Measurements from ENCODE around the gene FOSL2. TPM values are rescaled to one million over a fixed set of nuclear protein-coding genes. Genes with fewer than 3 reads are reported as not detected.

Gene FOSL2
- total and polyA plus RNA-seq, 10 donors: 3.2 to 134 (median 91.2) TPM

DNA sequence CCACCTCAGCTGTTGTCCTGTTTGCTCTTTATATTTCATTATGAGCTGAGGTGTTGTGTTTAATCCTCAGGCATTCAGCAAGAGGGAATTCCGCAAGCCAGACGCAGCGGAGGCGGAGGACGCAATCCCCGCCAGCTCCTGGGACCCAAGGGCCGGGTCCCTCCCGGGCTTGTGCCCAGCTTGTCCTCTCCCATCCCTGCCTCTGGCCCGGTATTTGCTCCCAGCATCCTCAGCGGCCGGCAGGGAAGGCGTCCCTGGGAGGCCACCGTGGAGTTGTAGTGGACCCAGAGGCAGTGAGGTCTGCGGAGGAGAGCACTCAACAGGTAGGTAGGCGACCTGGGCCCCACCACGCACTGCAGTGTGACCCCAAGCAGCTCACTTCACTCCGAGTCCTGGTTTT is 42.5 kb upstream of the FOSL2 start:
- TF ChIP-seq POLR2A (IDR thresholded peaks at IDR 0.05): no peak
- TF ChIP-seq, protein P1, sequence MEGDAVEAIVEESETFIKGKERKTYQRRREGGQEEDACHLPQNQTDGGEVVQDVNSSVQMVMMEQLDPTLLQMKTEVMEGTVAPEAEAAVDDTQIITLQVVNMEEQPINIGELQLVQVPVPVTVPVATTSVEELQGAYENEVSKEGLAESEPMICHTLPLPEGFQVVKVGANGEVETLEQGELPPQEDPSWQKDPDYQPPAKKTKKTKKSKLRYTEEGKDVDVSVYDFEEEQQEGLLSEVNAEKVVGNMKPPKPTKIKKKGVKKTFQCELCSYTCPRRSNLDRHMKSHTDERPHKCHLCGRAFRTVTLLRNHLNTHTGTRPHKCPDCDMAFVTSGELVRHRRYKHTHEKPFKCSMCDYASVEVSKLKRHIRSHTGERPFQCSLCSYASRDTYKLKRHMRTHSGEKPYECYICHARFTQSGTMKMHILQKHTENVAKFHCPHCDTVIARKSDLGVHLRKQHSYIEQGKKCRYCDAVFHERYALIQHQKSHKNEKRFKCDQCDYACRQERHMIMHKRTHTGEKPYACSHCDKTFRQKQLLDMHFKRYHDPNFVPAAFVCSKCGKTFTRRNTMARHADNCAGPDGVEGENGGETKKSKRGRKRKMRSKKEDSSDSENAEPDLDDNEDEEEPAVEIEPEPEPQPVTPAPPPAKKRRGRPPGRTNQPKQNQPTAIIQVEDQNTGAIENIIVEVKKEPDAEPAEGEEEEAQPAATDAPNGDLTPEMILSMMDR (IDR thresholded peaks at IDR 0.05 in 8 of 11, conservative IDR thresholded peaks at IDR 0.05 in 3 of 11): no peak
- H3K36me3 ChIP-seq: no peaks in the 10 kb centered on the region
- no peaks in the 10 kb centered on the region for H3K27me3 ChIP-seq (replicated peaks in 1 of 7)
- H3K4me1 ChIP-seq: peaks cover 0 to 23% (median 16%) of the 10 kb centered on the region in 6 donors
- WGBS, 5 donors: 94 to 98% (median 97%) methylated on average over 14 to 17 of the region's 17 CpGs
- H3K9me3 ChIP-seq: no peaks in the 10 kb centered on the region
- peak; percentile 65 for DNase-seq
- no peak overlapping the region for H3K4me3 ChIP-seq
- intact Hi-C loops (cut with DNase I; ENCODE audit: low total_unique reads): no loop called here
- H3K27ac ChIP-seq: no peak overlapping the region

DNA sequence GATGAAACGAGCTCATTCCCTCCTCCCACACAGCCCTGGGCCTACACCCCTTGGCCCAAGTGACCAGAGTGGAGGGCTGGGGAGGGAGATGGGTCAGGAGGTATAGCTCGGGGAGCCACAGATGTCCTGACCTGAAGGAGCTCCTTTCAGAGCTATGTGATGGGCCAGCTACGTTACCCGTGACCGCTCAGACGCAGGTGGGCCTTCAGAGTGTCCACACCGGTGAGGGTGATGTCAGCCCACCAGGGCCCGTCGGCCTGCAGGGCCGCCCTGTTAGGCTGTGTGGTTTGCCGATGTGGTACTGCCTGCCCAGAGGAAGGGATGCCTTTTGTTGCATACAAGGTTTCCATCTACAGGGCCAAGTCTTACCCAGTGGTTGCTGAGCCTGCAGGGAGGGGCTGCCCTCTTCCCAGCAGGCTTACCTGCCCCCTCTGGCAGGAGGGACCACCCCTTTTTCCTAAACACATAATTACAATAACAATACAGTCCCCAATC is 41.8 kb upstream of the FOSL2 start:
- intact Hi-C loops (cut with DNase I; ENCODE audit: low total_unique reads): no loop called here
- Histone ChIP-seq H3K27ac (no peak overlapping the region), H3K27me3 (replicated peaks in 1 of 7) (no peaks in the 10 kb centered on the region), H3K36me3 (no peaks in the 10 kb centered on the region), H3K9me3 (no peaks in the 10 kb centered on the region), H3K4me3 (no peak overlapping the region), H3K4me1 (peaks cover 6 to 30% (median 21%) of the 10 kb centered on the region in 6 donors)
- TF ChIP-seq POLR2A (IDR thresholded peaks at IDR 0.05): no peak
- TF ChIP-seq, protein P1 (IDR thresholded peaks at IDR 0.05 in 8 of 11, conservative IDR thresholded peaks at IDR 0.05 in 3 of 11): no peak
- TF ChIP-seq POLR2AphosphoS5 (IDR thresholded peaks at IDR 0.05): no peak
- DNase-seq: peak; percentile 61
- WGBS, 5 donors: 83 to 95% (median 91%) methylated on average over 2 to 11 of the region's 11 CpGs

DNA sequence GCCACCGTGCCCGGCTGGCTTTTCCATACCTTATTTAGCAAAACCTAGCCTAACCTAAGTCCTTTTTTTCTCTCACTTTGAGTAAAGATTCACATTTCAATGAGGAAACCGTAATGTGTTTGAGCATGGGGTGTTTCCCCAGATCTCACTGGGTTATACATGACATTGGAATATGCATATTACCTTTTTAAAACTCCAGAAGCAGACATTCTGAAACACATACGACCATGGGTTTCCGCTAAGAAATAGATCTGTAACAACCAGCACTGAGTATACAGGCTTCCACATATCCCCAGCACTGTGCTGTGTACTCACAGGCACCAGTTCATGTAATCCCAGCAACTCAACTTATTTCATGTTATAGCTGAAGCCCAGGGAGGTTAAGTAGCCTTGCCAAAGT is 41.0 kb upstream of the FOSL2 start:
- H3K9me3 ChIP-seq: no peaks in the 10 kb centered on the region
- TF ChIP-seq, protein P1 (IDR thresholded peaks at IDR 0.05 in 8 of 11, conservative IDR thresholded peaks at IDR 0.05 in 3 of 11): no peak
- no peak for TF ChIP-seq POLR2A (IDR thresholded peaks at IDR 0.05)
- no peak for TF ChIP-seq POLR2AphosphoS5 (IDR thresholded peaks at IDR 0.05)
- no peak for DNase-seq
- H3K27ac ChIP-seq: no peak overlapping the region
- 79 to 88% (median 84%) methylated on average over 5 of the region's 5 CpGs for WGBS, 5 donors
- H3K27me3 ChIP-seq (replicated peaks in 1 of 7): no peaks in the 10 kb centered on the region
- intact Hi-C loops (cut with DNase I; ENCODE audit: low total_unique reads): no loop called here
- no peak overlapping the region for H3K4me3 ChIP-seq
- peaks cover 14 to 37% (median 28%) of the 10 kb centered on the region in 6 donors for H3K4me1 ChIP-seq
- no peaks in the 10 kb centered on the region for H3K36me3 ChIP-seq

DNA sequence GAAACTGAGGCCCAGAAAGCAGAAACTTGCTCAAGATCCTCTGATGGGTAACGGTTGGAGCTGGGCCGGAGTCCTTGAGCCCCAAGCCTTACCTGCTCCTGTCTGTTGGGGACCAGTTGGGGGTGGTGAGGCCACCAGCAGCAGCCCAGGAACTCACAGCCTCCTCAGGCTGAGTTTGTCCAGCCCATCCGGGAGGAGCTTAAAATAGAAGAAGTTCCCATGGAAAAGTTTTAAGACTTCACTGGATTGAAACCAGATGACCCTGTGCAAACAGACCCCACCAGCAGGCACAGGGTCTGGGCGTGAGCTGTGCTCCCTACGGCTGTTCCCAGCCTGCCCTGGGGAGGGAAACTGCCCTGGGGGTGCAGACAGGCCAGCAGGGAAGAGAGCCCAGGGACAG is 40.6 kb upstream of the FOSL2 start:
- TF ChIP-seq, protein P1 (IDR thresholded peaks at IDR 0.05 in 8 of 11, conservative IDR thresholded peaks at IDR 0.05 in 3 of 11): no peak
- TF ChIP-seq POLR2A (IDR thresholded peaks at IDR 0.05) (no peak), POLR2AphosphoS5 (IDR thresholded peaks at IDR 0.05) (no peak)
- WGBS, 5 donors: 86 to 92% (median 88%) methylated on average over 5 of the region's 5 CpGs
- no peaks in the 10 kb centered on the region for H3K36me3 ChIP-seq
- DNase-seq: peak; percentile 62
- H3K27ac ChIP-seq: no peak overlapping the region
- no peaks in the 10 kb centered on the region for H3K9me3 ChIP-seq
- peaks cover 15 to 42% (median 33%) of the 10 kb centered on the region in 6 donors for H3K4me1 ChIP-seq
- intact Hi-C loops (cut with DNase I; ENCODE audit: low total_unique reads): no loop called here
- no peaks in the 10 kb centered on the region for H3K27me3 ChIP-seq (replicated peaks in 1 of 7)
- no peak overlapping the region for H3K4me3 ChIP-seq

Data from spleen (tissue), 11 donors.